ENCODE measurements around the gene FOLR1.
"Not testable (repeated sequence)": the region's sequence is repeated elsewhere in the genome, so short reads cannot be mapped to it uniquely, and the experiment has no call there.

Gene FOLR1

GRCh38 chr11:72188267-72188666 lies 3.7 kb upstream of the FOLR1 start:
- DNase-seq = no peak

DNA sequence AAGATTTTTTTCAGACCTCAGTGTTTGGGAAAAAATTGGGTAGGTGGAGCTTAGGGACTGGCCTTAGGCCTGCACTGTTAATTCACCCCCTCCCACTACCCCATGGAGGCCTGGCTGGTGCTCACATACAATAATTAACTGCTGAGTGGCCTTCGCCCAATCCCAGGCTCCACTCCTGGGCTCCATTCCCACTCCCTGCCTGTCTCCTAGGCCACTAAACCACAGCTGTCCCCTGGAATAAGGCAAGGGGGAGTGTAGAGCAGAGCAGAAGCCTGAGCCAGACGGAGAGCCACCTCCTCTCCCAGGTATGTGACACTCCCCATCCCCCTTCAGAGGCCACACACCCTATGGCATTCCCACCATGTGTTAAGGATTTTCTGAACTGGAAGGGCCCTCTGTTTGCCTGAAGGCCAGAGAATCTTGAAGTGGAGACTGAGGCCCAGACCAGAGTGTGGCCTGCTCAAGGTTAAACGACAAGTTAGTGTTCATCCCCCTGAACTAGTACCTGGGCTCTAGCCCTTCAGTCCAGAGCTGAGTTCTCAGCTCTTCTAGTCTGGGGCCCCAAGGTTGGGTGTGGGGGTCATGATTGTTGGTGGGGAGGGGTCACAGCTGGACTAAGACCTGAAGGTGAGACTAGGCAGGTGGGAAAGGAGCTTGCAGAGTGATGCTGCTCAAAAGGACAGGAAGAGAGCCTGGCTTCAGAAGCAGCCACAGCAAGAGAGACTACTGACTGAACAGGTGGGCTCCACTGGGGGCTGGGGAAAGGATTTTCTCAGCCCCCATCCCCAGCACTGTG lies 2.3 kb upstream of the FOLR1 start:
- no peak for DNase-seq

GRCh38 chr11:72190631-72191071 lies 1.3 kb upstream of the FOLR1 start:
- DNase-seq = no peak

GRCh38 chr11:72195518-72196270 lies 3.8 kb downstream of the FOLR1 start:
- DNase-seq = no peak

DNA sequence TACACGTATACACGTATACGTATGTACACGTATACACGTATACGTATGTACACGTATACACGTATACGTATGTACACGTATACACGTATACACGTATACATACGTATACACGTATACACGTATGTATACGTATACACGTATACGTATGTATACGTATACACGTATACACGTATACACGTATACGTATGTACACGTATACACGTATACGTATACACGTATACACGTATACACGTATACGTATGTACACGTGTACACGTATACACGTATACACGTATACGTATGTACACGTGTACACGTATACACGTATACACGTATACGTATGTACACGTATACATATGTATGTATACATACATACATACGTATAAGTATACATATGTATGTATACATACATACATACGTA lies 9.5 kb downstream of the FOLR1 start:
- DNase-seq = not testable (repeated sequence)

DNA sequence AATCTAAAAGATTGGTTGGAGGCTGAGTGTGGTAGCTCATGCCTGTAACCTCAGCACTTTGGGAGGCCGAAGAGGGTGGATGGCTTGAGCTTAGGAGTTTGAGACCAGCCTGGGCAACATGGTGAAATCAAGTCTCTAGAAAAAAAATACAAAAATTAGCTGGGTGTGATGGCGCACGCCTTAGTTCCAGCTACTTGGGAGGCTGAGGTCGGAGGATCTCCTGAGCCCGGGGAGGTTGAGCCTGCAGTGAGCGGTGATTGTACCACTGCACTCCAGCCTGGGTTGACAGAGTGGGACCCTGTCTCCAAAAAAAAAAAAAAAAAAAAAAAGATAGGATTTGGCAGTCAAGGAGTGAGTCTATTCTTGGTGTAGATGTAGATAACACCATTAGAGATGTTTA lies 10.6 kb downstream of the FOLR1 start:
- DNase-seq = no peak

DNA sequence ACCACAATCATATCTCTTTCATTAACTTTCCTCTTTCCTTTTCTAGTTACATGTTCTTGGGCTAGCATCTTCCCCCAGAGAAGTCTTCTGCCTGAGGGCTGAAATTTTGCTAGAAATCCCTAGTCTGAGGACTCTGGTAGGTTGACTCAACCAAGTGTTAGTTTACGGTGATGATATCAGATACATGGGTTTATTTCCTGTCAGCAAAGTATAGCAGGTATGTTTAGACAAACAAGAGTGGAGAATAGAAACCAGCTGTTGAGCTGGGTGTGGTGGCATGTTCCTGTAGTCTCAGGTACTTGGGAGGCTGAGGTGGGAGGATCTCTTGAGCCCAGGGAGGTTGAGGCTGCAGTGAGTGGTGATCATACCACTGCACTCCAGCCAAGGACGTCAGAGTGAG lies 11.2 kb downstream of the FOLR1 start:
- no peak for DNase-seq

- DNase-seq = no peak
These were observed 12.9 kb downstream of the FOLR1 start for GRCh38 chr11:72204886-72205285.

DNA sequence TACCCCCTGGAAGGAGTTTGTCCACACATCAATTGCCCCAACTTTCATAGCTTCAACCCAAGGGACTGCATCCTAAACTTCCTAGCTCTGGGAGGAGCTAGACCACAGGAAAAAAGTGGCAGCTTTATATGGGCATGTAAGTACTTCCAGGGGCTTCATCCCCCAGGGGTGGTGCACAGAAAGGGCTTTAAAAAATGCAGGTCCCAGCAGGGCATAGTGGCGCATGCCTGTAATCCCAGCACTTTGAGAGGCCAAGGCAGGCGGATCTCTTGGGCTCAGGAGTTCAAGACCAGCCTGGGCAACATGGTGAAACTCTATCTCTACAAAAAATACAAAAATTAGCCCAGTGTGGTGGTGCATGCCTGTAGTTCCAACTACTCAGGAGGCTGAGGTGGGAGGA lies 14.9 kb downstream of the FOLR1 start:
- DNase-seq = not testable (repeated sequence)

DNA sequence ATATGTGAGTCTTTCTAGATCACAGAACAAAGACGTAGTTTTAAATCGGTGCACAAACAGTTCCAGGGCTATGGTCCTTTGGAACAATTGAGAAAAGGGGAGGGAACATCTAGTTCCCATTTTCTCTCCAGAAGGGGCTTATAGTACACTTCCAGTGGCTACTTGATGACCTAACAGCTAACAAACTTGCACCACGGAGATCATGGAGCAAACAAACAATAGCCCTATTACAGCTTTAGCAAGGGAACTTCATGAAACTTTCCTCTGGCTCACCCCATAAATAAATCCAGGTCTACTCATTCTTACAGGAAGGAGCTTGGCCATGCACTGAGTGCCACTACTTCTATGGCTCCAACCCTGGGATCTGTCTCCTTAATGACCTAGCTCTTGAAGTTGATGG lies 16.3 kb downstream of the FOLR1 start:
- no peak for DNase-seq

DNA sequence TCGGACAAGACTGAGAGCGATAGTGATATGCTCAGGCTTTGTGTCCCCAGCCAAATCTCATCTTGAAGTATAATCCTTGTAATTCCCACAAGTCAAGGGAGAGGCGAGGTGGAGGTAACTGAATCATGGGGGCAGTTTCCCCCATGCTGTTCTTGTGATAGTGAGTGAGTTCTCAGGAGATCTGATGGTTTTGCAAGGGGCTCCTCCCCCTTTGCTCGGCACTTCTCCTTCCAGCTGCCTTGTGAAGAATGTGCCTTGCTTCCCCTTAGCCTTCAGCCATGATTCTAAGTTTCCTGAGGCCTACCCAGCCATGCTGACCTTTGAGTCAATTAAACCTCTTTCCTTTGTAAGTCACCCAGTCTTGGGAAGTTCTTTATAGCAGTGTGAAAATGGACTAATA lies 17.2 kb downstream of the FOLR1 start:
- no peak for DNase-seq

- DNase-seq = no peak
These were observed 24.7 kb downstream of the FOLR1 start, which contains the start of gene FOLR2 for GRCh38 chr11:72216638-72217037. Gene FOLR2 (plus strand): TSS chr11:72216794. CDS start chr11:72218585, 1,791 bp downstream.

DNA sequence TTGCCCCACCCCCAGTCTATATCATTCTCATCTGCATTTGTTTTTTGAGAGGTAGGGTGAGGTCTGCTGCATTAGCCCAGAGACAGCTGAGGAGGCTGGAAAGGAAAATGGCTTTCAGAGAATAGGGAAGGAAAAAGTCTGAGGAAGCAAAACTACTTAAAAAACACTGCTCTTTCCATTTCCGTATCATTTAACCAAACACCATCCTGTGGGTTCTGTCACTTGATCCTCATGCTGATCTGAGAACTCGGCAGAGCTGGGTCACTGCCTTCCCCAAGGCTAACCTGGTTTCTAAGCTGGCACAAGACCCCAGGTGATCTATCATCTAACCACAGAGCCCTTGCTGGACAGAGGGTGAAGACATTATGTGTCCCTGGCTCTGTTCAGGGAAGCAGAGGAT lies 25.9 kb downstream of the FOLR1 start:
- no peak for DNase-seq

GRCh38 chr11:72218251-72218745 lies 26.4 kb downstream of the FOLR1 start:
- DNase-seq = no peak

- no peak for DNase-seq
These were observed 28.9 kb downstream of the FOLR1 start for GRCh38 chr11:72220696-72221363.

- DNase-seq = no peak
These were observed 29.6 kb downstream of the FOLR1 start for GRCh38 chr11:72221386-72222075.

DNA sequence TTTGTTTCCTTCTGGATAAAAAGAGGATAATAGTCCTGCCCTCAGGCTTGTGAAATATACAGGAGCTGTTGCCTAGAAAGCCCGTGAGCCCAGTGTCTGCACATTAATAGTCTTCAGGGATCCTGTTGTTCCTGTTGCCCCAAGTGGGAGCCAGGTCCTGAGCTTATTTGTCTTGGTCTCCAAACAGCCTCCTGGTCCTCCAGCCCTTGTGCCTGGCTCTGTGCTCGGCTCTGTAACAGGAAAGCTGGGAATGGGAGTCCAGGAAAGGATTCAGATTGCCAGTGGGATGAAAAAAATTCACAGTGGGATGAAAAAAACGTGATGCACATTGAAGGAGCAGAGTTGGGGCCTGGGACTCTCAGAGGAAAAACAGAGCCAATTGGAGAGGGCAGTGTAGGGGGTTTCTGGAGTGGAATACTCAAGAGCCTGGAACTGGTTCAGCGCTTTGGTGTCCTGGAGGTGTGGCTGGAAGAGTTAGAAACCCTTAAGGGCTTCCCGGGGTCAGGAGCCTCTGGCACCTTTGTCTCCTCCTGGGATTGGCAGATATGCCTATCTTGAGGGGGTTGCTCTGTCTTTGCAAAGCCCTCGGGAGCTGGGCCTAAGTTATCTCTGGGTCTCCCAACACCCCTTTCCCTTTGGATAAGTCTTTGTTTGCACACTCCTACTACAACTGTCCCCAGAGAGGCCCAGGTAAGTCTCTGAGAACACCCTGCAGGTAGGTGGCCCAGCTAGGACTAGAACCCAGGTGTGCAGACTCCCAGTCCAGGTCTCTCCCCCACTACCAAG lies 30.4 kb downstream of the FOLR1 start:
- peak; percentile 20 for DNase-seq

GRCh38 chr11:72222907-72223614 lies 31.1 kb downstream of the FOLR1 start:
- DNase-seq = peak; percentile 94

DNA sequence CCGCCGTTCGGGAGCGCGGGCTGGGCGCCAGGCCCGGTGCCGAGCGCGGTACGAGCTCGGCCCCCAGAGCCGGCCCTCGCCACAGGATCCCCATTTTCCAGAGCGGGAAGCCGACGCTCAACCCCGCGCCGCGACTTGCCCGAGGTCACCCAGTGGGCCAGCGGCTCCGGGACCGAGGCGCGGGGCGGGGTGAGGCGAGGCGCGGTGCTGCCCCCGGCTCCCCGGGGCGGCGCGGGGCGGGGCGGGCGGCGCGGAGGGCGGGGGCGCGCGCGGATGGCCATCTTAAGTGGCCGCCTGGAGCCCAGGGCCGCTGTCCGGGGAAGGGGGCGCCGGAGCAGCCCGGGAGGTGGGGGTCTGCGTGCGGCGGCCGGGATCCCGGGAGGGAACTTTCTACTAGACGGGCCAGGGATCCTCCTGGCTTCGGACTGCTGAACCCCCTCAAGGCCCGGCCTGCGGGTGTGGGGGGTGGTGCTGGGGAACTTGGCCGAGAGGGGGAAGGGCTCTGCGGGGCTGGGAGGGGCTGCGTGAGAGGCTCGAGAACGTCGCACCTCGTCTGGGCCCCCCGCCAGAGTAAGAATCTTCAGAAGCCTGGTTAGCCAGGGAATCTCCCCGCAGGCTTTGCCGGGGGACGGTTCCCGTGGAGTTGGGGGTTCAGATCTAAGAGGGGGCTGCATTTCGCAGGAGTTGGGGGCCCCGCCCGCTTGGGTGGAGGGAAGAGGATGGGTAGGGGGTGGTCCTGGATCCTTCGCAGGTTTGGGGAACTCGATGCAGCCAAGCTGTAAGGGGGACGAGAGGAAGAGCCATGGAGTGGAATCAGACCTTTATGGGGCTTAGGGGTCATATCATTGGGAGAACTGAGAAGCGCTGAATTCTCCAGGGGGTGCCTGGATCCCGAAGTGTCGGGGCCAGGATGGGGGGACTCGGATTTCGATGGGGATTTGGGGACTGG lies 31.9 kb downstream of the FOLR1 start:
- DNase-seq = peak; percentile 83

Data from retina (tissue), 1 donor.